Hepatocyte (in vitro differentiated cells): ENCODE results near the gene UGT1A7.
"Not testable (repeated sequence)": the region's sequence is repeated elsewhere in the genome, so short reads cannot be mapped to it uniquely, and the experiment has no call there.

ENCODE experiments used
- EZH2 ChIP-seq: fragments of 200-600 bp; sonication (generic); IDR thresholded peaks from 2 replicates; pipeline ENCODE4 v1.6.1; 2016; ENCODE audit warnings: antibody characterized with exemption, mild to moderate bottlenecking, borderline replicate concordance
- TF ChIP-seq, protein P1 (sequence below): fragments of 200-600 bp; sonication (generic); IDR thresholded peaks from 2 replicates; pipeline ENCODE4 v1.5.1; 2016; ENCODE audit warnings: antibody characterized with exemption, mild to moderate bottlenecking; ENCODE audit not compliant: poor library complexity

DNA sequence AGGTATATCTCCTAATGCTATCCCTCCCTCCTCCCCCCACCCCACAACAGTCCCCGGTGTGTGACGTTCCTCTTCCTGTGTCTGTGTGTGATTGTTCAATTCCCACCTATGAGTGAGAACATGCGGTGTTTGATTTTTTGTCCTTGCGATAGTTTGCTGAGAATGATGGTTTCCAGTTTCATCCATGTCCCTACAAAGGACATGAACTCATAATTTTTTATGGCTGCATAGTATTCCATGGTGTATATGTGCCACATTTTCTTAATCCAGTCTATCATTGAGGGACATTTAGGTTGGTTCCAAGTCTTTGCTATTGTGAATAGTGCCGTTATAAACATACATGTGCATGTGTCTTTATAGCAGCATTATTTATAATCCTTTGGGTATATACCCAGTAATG lies 19.1 kb downstream of the UGT1A7 start:
- TF ChIP-seq, protein P1, sequence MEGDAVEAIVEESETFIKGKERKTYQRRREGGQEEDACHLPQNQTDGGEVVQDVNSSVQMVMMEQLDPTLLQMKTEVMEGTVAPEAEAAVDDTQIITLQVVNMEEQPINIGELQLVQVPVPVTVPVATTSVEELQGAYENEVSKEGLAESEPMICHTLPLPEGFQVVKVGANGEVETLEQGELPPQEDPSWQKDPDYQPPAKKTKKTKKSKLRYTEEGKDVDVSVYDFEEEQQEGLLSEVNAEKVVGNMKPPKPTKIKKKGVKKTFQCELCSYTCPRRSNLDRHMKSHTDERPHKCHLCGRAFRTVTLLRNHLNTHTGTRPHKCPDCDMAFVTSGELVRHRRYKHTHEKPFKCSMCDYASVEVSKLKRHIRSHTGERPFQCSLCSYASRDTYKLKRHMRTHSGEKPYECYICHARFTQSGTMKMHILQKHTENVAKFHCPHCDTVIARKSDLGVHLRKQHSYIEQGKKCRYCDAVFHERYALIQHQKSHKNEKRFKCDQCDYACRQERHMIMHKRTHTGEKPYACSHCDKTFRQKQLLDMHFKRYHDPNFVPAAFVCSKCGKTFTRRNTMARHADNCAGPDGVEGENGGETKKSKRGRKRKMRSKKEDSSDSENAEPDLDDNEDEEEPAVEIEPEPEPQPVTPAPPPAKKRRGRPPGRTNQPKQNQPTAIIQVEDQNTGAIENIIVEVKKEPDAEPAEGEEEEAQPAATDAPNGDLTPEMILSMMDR = not testable (repeated sequence)
- not testable (repeated sequence) for TF ChIP-seq EZH2
